ENCODE measurements around the gene SPEN.

SPEN gene

DNA sequence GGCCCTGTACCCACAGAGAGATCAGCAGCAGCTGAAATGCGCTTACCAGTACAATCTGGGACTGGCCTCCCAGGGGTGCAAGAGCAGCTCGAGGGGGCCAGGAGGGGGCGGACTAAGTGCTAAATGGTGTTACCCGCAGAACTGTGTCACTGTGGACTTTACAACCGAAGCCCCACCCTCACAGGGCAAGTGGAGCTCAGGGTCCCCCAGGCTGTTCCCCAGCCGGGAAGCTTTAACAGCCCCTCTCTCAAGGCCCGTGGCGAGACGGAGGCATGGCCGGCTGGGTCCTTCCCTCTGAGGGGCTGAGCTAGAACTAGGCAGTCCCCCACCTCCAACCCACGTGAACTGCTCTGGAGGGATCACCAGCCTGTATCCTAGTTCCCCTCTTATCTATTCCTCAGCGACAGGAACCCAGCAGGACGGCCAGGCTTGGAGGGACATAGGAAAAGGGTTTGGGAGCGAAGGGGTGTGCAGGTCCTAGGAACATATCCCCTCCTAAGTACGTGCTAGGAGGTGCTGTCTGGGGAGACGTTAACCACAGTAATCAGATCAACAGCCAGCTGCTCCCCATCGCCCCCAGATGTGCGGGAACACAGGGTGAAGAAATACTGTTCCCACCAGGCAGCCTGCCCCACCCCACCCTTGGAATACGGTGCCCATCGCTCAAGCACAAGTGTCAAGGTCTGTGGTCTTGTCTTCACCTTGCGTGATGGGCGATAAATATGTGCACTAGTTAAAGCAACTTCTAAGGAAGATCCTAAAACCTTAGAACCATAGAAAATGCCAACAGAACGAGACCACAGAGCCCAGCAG, 104.0 kb downstream of the SPEN start:
- TF ChIP-seq, protein P1, sequence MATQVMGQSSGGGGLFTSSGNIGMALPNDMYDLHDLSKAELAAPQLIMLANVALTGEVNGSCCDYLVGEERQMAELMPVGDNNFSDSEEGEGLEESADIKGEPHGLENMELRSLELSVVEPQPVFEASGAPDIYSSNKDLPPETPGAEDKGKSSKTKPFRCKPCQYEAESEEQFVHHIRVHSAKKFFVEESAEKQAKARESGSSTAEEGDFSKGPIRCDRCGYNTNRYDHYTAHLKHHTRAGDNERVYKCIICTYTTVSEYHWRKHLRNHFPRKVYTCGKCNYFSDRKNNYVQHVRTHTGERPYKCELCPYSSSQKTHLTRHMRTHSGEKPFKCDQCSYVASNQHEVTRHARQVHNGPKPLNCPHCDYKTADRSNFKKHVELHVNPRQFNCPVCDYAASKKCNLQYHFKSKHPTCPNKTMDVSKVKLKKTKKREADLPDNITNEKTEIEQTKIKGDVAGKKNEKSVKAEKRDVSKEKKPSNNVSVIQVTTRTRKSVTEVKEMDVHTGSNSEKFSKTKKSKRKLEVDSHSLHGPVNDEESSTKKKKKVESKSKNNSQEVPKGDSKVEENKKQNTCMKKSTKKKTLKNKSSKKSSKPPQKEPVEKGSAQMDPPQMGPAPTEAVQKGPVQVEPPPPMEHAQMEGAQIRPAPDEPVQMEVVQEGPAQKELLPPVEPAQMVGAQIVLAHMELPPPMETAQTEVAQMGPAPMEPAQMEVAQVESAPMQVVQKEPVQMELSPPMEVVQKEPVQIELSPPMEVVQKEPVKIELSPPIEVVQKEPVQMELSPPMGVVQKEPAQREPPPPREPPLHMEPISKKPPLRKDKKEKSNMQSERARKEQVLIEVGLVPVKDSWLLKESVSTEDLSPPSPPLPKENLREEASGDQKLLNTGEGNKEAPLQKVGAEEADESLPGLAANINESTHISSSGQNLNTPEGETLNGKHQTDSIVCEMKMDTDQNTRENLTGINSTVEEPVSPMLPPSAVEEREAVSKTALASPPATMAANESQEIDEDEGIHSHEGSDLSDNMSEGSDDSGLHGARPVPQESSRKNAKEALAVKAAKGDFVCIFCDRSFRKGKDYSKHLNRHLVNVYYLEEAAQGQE (IDR thresholded peaks at IDR 0.05; ENCODE audit: insufficient read depth in 1 of 2, low read depth in 2 of 2, low read length in 2 of 2): no peak
- TF ChIP-seq TAF1 (IDR thresholded peaks at IDR 0.05; ENCODE audit: borderline replicate concordance, insufficient read depth, low read length) (no peak), POLR2AphosphoS5 (IDR thresholded peaks at IDR 0.05; ENCODE audit: low read depth, low read length) (no peak), FOXP2 (optimal IDR thresholded peaks at IDR 0.05; ENCODE audit: borderline replicate concordance, extremely low read depth, extremely low read length, insufficient read depth) (no peak), SIN3A (IDR thresholded peaks at IDR 0.05; ENCODE audit: borderline replicate concordance, insufficient read depth, low read length) (no peak)

DNA sequence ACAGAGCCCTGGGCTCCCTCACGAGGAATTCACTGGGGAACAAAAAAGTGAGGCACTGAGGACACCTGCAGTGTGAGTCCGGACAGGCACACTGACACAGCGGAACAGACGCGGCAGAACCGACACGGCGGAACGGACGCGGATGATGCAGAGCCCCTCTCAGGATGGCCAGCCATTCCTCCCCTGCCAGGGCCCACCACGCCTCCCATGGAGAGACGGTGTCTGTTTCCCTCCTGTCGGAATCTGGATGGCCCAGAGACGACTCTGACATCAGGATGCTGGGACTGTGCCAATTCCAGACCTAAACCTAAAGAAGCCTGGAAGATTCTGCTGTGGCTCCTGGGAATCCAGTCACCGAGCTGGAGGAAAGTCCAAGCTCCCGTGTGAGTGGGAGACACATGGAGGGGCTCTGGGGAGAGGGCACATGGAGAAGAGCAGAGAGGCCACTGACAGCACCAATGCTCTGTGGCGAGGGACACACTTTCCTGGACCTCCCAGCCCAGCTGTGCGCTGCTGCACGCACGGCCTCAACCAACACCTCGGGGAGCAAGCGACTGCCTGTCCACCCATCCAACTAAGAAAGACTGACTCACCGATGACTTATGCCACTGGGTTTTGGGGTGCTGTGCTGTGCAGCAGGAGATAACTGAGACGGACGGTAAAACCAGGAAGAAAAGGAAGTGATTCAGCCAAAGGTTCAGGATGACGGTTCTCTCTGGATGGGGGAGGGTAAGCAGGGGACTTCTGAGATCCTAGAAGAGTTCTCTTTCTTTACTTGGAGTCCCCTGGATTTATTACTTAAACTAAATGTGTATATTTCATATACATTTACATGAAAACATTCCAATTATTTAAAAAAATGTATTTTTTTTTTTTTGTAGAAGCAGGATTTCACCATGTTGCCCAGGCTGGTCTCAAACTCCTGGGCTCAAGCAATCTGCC, 105.1 kb downstream of the SPEN start:
- TF ChIP-seq FOXP2 (optimal IDR thresholded peaks at IDR 0.05; ENCODE audit: borderline replicate concordance, extremely low read depth, extremely low read length, insufficient read depth) (no peak), SIN3A (IDR thresholded peaks at IDR 0.05; ENCODE audit: borderline replicate concordance, insufficient read depth, low read length) (peak; percentile 37; the same call in 1 of the 2 replicates)

DNA sequence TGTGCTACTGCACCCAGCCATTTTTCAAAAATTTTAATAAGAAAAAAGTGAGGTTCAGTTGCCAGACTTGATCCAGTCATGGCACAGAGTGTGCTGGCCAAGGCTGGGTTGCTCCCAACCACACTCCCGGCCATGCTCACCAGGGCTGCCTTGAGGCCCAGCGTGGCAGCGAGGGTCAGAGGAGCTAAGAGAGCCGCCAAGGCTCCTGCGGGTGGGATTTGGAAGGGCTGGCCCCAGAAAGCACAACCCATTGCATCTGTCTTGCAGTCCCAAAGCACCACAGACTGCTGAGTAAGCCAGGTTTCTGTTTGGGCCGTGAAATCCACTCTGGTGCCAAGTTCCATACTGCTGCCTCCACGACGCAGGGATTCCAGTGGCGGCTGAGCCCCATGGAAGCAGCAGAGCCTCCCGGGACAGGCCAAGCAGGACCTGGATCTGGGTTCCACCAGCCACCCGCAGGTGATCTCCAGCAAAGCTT, 105.8 kb downstream of the SPEN start:
- TF ChIP-seq, protein P1 (IDR thresholded peaks at IDR 0.05; ENCODE audit: insufficient read depth in 1 of 2, low read depth in 2 of 2, low read length in 2 of 2): no peak
- TF ChIP-seq POLR2AphosphoS5 (IDR thresholded peaks at IDR 0.05; ENCODE audit: low read depth, low read length): no peak
- TF ChIP-seq FOXP2 (optimal IDR thresholded peaks at IDR 0.05; ENCODE audit: borderline replicate concordance, extremely low read depth, extremely low read length, insufficient read depth): no peak
- no peak for TF ChIP-seq SIN3A (IDR thresholded peaks at IDR 0.05; ENCODE audit: borderline replicate concordance, insufficient read depth, low read length)
- TF ChIP-seq TAF1 (IDR thresholded peaks at IDR 0.05; ENCODE audit: borderline replicate concordance, insufficient read depth, low read length): no peak

DNA sequence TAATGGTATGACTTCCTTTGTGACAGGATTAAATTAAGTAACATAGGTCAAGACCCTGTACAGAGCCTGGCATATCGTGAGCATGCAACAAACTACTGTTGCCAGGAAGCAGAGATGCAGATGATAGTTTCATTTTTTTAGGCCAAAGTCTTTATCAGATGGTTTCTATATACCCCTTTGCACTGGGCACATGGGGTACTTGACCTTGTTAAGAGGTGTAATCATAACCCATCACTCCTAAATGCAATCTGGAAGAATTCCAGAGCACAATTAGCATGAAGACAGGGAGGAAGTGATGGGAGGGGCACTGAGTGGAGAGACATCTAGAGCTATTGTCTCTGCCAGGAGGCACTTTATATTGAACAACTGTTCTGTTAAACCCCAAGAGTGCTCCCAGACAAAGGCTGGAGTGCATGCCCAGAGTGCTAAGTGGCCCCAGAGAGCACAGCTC, 106.3 kb downstream of the SPEN start:
- TF ChIP-seq POLR2AphosphoS5 (IDR thresholded peaks at IDR 0.05; ENCODE audit: low read depth, low read length): no peak

DNA sequence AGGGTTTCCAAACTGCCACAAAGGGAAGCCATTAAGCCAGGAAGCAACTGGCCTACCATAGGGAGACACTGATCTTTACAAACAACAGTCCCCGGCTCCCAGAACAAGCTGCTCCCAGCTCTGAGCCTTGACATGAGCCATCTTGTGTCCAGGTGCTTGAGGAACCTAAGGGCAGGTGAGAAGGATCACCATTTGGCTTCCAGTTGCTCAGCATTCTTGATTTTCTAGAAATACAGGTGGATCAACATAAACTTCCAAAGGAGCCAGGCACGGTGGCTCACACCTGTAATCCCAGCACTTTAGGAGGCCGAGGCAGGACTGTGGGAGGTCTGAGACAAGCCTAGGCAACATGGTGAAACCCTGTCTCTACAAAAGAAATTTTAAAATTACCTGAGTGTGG, 106.8 kb downstream of the SPEN start:
- TF ChIP-seq FOXP2 (optimal IDR thresholded peaks at IDR 0.05; ENCODE audit: borderline replicate concordance, extremely low read depth, extremely low read length, insufficient read depth) (no peak), SIN3A (IDR thresholded peaks at IDR 0.05; ENCODE audit: borderline replicate concordance, insufficient read depth, low read length) (no peak), TAF1 (IDR thresholded peaks at IDR 0.05; ENCODE audit: borderline replicate concordance, insufficient read depth, low read length) (no peak), POLR2AphosphoS5 (IDR thresholded peaks at IDR 0.05; ENCODE audit: low read depth, low read length) (no peak)
- TF ChIP-seq, protein P1 (IDR thresholded peaks at IDR 0.05; ENCODE audit: insufficient read depth in 1 of 2, low read depth in 2 of 2, low read length in 2 of 2): no peak

Measured in PFSK-1 (cell line).